T-helper 22 cell (primary cell): Measurements from ENCODE around the gene FABP3.

ENCODE experiments used
- DNase-seq: peaks from one replicate; pipeline ENCODE4 v3.0.0-alpha.2; 2020; ENCODE audit warnings: low read depth

The FABP3 gene

DNA sequence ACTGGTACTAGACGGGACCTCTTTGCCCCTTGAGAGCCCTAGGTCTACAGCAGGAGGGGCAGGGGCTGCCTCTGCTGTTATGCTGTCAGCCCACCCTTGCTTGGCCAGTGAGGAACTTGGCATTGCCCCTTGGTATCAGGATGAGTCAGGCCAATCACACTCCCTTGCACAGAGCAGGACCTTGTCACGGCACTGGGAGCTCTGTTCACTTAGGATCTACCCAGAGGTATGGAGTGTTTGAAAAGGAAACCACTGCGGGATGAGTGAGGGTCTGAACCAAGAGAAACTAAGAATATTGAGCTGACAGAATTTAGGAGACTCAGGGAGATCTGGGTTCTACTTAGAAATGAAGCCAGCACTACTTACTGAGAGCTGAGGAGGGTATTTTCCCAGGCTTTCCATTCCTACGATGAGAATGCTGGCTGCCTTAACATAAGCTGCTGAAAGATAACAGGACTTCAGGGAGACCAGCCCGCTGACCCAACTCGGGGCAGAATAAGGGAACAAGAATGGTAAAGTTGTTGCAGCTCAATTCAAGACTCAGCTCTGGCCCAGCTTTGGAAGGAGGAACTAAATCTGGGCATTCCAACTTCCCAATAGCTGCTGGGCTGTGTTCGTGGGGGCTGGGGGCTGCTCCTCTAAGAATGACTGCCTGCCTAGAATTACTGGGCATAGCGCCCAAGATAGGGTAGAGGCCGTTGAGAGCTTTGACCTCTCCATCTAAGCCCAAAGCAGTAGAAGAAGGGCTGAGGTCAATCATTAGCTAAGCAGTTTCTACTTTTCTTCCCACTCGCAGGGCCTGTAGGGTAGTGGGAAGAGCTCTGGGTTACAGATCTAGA is 1.5 kb downstream of the FABP3 start:
- no peak for DNase-seq

DNA sequence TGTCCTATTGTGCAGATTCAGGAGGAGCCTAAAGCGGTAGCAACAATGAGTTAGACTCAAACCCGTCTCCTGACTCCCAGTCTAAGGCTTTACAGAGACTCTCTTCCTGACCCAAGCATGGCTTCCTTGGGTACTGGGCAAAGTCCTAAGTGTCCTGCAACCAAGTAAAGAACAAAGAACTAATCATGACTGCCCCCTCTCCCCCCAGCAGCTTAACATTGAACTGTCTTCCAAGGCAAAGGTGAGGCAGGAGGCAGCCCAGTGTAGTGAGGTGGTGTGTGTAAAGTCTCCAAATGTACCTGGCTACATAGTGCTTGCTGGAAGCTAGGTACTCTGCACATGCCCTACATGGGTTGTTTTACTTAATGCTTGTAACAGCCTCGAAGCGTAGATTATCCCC is 2.3 kb downstream of the FABP3 start:
- no peak for DNase-seq

DNA sequence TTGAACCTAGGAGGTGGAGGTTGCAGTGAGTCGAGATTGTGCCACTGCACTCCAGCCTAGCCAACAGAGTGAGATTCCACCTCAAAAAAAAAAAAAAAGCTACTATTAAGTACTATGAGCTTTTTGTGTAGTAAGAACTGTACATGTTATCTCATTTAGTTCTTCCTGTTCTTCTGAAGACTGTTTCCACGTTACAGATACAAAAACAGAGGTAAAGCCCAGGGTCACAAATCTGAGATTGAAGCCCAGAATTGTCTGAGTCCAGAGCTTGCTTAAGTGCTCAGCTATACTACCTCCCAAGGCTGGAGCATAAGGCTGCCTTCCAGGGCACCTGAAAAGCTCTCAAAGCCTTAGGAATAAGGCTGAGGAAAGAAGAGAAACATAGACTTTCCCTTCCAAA is 2.9 kb downstream of the FABP3 start:
- no peak for DNase-seq

DNA sequence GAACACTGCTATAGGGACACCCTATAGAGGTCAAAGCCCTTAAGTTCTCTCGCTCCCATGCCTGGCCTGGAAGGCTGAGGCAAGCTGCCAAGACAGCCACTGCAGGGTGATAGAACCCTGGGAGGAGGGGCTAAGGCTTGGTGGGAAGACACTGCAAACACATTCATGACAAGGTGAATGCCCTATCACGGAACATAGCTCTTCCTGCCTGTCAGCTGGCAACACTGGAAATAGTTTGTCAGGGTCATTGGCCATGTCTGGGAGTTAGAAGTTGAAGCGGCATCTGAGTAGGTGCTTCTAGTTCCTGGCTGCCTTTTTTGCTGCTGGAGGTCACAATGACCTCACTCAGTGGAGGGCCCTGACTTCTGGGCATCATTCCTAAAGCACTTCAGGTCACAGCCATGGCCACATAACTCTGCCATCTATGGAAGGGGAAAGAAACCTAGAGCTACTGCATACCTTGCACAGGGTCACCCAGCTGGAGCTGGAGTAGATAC is 4.2 kb downstream of the FABP3 start:
- DNase-seq: no peak

DNA sequence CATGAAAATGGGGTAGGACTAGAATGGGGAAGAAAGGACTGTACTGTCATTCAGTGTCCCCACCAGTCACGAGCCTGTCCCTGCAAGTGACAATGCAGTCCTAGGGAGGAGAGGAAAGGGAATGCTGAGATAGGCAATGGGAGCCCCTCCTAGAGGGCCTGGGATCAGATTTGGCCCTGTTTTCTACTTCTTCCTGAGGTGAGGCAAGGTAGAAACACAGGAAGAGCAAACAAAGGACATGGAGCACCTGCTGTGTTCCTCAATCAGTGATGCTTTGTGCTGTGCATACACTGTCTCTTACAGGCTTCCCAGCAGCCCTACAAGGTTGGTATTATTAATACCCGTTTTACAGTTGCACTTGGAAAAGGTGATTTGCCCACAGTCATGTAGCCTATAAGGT is 6.1 kb downstream of the FABP3 start:
- DNase-seq: no peak

DNA sequence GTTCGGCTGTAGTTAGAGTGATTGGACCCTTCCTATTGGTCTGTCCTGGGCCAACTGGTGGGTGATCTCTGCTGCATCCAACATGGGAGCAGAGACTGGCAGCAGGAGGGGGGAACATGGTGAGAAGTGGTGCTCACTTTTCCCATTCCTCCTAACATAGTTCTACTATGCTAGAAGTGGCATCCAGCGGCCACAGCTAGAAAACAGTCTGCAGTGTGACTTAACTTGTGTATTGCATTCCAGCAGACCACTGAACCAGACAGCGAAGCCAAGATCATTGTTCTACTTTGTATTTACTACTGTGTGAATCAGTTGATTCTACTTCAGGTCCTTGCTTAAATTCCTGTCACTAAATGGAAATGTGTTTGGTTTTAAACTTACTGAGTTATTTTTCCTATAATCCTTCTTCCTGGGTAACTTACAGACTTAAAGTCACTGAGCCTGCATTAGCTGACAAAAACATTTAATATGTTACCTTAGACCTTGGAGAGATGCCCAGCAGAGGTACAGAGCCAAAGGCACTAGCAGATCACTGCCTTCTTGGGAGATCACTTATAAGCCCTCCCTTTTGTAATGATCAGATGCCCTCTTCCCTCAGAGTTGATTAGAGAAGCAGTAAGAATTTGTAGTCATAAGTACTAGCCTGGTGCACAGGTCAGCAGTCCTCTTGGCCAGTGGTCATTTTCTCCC is 8.2 kb downstream of the FABP3 start:
- no peak for DNase-seq

DNA sequence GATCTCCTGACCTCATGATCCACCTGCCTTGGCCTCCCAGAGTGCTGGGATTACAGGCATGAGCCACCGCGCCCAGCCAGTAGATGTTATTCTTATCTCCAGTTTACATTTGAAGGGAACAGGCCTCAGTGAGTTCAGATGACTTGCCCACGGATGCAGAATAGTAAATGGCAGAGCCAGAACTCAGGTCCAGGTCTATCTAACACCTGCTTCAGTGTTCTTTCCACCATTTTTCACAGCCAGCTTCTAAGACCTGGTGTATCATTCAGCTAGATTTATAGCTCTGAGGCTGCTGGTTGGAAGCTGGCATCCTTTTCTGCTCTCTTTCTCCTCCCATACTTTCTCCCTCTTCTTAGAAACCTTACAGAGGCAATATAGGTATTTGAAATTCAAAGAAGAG is 10.8 kb downstream of the FABP3 start:
- no peak for DNase-seq

DNA sequence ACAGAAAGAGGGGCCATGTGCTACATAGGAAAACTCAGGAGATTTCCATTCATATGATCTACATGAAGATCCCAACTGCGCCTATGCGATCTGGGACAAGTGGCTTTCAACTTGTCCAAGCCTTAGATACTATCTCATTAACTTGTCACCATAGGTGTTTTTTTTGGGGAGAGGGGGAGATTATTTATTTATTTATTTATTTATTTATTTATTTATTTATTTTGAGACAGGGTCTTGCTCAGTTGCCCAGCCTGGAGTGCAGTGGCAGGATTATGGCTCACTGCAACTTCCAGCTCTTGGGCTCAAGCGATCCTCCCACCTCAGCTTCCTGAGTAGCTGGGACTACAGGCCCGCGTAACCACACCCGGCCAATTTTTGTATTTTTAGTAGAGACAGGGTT is 11.3 kb downstream of the FABP3 start:
- no peak for DNase-seq

DNA sequence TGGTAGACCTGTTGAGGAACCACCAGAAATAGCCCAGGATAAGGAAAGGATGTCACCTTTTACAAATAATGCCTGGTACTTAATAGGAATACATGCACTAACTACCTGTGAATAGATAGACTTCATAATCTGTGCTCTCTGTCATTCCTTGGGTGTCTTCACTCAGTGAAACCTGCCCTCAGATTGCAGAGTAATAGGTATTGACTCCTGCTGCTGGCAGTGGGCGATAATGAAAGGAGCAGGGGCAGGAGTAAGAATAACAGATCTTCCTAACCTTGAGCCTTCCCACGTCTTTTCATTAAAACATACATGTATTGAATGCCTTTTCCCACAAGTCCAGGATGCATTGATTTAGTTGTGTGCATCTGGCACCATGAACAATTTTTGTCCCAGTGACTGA is 16.4 kb downstream of the FABP3 start:
- no peak for DNase-seq

DNA sequence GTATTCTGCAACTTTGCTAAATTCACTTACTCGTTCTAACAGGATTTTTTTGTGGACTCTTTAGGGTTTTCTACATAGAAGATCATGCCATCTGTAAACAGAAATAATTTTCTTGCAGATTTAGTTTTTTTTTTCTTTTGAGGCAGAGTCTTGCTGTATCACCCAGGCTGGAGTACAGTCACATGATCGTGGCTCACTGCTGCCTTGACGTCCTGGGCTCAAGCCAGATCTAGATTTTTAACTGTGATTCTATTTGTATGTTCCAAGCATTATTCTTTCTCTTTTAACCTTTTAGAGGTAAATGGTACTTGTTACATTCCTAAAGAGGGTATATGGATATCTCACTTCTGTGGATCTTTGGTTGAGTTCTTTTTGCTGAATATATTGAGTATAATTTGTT is 18.6 kb downstream of the FABP3 start:
- DNase-seq: no peak

DNA sequence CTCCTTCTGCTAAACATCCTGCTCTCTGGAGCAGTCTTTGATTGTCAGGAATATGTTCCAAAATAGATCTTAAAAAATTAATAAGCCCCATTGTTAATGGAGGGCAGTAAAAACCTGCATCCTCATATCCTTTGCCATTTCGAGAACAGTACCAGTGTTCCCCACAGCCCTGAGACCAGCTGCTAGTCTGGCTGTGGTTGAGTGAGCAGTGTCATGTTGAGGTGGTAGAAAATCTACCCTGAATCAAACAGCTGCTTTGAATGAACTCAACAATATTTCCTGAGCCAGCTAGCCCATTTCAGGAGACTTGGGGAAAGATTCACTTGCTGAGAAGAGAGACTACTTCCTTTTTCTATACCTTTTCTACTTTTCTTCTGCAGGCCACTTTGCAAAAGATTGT is 24.4 kb downstream of the FABP3 start:
- DNase-seq: no peak

DNA sequence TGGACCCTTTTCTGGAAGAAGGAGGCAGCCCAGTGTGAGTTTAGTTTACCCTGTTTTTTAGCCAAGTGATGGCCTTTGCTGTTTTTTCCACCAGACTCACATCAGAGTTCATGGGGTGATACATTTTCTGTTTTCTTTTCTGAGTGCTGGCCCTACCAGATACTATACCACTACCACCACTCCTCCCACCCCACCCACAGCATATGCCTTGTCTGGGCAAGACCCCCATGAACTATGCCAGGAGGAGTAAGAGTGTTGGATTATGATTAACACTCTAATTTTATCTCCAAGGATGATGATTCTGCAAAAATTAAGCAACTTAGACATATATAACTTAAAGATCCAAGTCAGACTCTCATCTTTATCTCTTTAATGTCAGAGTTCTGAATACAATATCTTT is 26.1 kb downstream of the FABP3 start:
- no peak for DNase-seq

DNA sequence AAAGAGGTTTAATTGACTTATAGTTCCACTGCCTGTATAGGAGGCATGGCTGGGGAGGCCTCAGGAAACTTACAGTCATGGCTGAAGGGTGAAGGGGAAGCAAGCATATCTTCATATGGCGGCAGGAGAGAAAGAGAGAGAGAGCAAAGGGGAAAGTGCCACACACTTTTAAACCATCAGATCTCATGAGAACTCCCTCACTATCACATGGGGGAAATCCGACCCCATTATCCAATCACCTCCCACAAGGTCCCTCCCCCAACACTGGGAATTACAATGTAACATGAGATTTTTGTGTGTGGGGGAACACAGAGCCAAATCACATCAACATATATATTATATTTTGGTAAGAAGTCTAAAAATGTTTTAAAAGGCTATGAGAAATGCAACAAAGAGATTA is 27.2 kb downstream of the FABP3 start:
- no peak for DNase-seq

DNA sequence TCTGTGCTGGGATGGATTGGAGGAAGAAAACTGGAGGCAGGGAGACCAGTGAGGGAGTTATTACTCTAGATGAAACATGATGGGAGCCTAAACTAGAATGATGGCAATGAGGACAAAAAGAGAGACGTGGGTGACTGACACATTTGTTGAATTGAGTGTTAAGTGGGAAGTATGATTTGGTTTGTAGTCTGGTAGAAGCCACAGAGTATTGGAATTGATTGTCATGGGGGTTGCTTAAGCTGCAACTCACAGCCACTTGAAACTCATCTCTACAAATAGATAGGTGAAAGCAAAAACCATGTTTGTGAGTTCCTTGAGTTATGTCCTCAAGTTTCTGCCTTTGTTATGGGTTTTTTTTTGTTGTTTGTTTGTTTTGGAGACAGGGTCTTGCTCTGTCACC is 28.4 kb downstream of the FABP3 start:
- no peak for DNase-seq

DNA sequence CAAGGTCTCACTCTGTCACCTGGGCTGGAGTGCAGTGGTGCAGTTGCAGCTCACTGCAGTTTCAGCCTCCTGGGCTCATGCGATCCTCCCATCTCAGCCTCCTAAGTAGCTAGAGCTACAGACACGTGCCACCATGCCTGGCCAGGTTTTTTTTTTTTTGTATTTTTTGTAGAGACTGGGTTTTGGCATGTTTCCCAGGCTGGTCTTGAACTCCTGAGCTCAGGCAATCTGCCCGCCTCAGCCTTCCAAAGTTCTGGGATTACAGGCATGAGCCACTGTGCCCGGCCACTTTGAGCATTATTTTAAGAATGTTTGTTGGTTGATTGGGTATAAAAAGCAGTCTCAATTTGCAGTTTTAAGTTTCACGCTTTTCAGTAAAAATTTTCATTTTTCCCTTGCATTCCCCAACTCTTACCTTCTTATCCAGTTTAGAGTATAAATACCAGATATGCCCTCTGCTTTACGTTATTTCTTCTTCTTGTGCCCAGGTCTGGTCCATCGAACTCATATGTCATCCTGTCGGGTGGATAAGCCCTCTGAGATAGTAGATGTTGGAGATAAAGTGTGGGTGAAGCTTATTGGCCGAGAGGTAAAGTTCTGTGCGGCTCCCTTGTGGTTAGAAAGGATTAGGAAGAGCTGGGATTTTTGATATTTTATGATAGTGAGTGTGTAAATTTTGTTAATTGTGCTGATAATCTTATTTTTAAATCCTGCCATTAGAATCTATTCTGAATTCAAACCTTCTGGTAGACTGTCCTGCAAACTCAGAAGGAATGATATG is 36.0 kb downstream of the FABP3 start:
- no peak for DNase-seq

DNA sequence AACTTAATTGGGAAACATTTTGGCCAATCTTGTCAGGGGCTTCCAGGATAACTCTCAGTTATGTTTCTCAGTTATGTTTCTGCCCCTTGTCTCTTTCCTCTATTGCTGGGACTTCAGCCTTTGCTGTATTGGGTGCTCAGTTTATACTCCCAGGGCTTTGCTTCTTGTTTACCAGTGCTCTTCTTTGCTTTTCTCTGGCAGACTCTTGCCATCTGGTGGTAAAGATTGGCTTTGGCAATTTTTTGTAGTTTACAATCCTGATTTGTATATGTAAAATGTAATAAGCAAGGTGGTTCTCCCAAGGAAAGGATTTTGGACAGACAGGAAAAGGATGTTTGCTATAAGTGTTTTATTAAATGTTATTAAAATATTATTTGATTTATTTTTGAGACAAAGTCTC is 37.9 kb downstream of the FABP3 start:
- no peak for DNase-seq

DNA sequence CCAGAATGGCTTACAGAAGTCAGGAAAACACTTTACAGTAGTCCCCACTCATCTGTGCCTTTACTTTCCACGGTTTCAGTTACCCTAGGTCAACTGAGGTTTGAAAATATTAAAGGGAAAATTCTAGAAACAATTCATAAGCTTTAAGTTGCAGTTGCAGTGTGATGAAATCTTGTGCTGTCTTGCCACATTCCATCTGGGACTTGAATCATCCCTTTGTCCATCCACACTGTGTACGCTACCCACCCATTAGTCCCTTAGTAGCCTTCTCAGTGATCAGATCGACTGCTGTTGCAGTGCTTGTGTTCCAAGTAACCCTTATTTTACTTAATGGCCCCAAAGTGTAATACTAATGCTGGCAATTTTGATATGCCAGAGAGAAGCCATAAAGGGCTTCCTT is 45.5 kb downstream of the FABP3 start:
- DNase-seq: no peak

DNA sequence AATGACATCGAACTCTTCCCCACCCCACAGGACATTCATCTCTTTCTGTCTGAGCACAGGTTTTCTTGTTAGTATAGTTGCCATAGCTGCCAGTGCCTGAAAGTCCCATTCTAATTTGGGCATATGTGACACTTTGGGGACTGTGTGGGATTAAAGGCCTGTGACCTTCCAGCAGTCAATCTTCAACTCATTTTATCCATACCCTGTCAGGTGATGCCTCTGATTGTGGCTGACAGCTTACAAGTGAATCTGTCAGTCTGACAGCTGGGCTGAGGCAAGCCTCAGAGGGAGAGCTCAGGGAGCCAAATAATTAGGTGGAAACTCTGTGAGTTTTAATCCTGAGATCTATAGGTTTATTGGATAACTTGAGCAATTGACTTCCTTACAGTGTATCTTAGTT is 46.4 kb downstream of the FABP3 start:
- DNase-seq: no peak

DNA sequence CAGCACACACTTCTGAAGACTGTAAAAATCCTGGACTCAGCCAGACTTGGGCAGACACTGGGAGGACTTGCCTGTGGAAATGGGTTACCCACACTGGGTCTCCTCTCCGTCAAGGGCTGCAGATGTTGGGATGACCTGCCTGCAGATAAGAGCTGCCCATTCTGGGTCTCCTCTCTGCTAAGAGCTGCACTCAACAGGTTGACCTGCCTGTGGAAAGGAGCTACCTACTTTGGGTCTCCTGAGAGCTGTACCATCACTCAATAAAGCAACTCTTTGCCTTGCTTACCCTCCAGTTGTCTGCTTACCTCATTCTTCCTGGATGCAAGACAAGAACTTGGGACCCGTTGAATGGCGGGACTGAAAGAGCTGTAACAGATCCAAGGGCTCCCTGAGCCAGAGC is 47.9 kb downstream of the FABP3 start:
- no peak for DNase-seq

DNA sequence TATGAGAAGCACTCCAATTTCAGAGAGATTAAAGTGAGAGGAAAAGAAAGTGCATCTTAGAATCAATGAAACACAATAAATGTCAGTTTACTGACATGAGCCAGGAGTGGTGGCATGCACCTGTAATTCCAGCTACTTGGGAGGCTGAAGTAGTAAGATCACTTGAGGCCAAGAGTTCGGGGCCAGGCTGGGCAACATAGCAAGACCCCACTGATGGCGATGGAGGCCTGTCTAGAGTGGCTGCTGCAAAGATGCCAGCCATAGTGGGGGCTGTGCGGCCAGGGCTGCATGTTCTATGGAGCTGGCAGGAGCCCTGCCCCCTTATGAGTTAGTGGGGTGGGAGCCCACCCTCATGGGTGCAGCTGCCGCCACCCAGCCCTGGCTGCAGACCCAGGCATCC is 48.8 kb downstream of the FABP3 start:
- DNase-seq: no peak

DNA sequence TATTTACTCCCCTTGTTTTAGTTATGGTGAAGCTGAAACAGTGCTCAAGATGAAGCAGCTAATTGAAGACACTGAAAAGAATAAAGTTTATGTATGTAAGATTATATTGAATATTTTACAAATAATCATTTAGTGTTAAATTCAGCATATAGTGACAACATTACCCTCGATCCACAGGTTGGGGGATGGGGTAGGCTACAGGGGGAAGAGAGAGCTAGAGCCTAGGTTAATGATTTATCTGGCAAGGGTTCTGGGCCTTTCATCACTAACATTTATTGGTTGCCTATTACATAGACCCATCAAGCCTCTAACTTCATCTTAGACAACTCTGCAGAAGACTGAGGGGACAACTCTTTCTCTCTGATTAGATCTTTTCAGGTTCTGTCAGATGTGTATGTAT is 54.7 kb downstream of the FABP3 start:
- DNase-seq: no peak

DNA sequence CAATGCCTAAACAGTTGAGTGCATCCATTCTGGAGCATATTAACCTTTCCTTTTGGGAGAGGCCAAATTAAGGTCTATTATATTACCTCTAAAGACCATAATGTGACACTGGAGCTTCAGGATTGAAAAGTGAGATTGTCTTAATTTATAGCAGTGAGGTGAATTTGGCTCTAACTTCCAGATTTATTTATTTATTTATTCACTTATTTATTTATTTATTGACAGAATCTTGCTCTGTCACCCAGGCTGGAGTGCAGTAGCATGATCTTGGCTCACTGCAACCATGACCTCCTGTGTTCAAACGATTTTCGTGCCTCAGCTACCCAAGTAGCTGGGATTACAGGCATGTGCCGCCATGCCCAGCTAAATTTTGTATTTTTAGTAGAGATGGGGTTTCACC is 57.0 kb downstream of the FABP3 start:
- DNase-seq: no peak
